Skeletal muscle satellite cell (primary cell): ENCODE results near the gene KIAA1671.

Experiments
- H3K27me3 ChIP-seq: 2 replicates; pipeline ENCODE4 v1.7.0; 2013; ENCODE audit warnings: low read length; ENCODE audit not compliant: control insufficient read depth, insufficient read depth
- H3K36me3 ChIP-seq: 2 replicates; pipeline ENCODE4 v1.7.0; 2013; ENCODE audit warnings: mild to moderate bottlenecking, control low read depth, low read length; ENCODE audit not compliant: insufficient read depth
- H3K4me1 ChIP-seq: 2 replicates; pipeline ENCODE4 v1.7.0; 2013; ENCODE audit warnings: low read length; ENCODE audit not compliant: control insufficient read depth, insufficient read depth
- H3K4me2 ChIP-seq: 2 replicates; pipeline ENCODE4 v1.7.0; 2013; ENCODE audit warnings: mild to moderate bottlenecking, low read length
- H3K4me3 ChIP-seq: 2 replicates; pipeline ENCODE4 v1.7.0; 2013; ENCODE audit warnings: low read length
- H3K9ac ChIP-seq: 2 replicates; pipeline ENCODE4 v1.7.0; 2013; ENCODE audit warnings: mild to moderate bottlenecking, low read depth, low read length, moderate library complexity
- H3K9me3 ChIP-seq: replicated peaks from 2 replicates; pipeline ENCODE4 v1.7.0; 2013; ENCODE audit warnings: mild to moderate bottlenecking, control low read depth, low read length

The KIAA1671 gene

DNA sequence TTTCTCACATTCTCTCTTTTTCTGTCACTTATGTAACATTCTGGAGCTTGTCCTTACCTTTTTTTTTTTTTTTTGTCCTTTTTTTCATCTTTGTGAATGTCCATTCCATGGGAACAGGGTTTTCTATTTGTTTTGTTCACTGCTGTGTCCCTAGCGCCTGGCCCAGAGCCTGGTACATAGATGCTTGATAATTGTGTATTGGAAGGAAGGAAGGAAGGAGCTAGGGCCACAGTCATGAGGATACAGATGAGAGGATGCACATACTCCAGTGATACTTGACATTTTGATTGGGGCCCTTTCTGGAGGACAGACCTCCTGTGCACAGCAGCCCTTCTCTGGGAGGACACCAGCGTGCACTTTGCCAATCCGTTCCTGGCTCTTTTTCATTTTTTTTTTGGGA is 68.9 kb downstream of the KIAA1671 start:
- H3K27me3 ChIP-seq, result peaks cover 18% of the 10 kb centered on the region
- no peak overlapping the region for H3K9ac ChIP-seq
- H3K4me1 ChIP-seq, result peaks cover 10% of the 10 kb centered on the region
- H3K4me3 ChIP-seq, result no peak overlapping the region
- H3K4me2 ChIP-seq, result no peak overlapping the region
- no peaks in the 10 kb centered on the region for H3K36me3 ChIP-seq
- no peaks in the 10 kb centered on the region for H3K9me3 ChIP-seq

DNA sequence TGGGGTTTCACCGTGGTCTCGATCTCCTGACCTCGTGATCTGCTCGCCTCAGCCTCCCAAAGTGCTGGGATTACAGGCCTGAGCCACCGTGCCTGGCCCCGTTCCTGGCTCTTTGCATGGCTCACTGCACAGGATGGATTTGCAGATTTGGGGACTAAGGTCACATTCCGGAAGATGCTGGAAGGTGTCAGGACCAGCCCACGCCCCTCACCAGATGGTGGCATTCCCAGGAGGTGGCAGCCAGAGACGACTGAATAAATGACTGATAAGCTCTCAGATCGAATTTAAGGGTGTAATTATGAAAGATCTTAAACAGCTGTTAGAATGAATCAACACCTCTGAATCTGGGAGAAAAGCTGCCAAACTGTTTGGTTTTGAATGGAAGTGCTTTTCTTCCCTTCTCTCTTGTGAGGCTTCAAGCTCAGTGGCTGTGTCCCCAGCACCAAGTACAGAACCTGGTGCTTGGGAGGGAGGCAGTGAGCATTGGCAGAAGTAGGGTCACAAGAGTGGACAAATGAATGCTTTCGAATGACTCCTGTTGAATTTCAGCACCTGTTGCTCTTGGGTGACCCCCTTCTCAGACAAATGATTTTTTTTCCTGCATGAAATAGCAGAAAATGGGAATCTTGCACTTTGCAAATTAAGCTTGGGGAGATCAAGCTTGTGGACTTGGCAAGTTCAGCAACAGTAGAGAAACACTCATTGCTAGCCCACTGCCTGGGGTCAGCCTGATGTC is 69.6 kb downstream of the KIAA1671 start:
- H3K9ac ChIP-seq, result no peak overlapping the region
- peaks cover 18% of the 10 kb centered on the region for H3K27me3 ChIP-seq
- H3K36me3 ChIP-seq, result no peaks in the 10 kb centered on the region
- peaks cover 16% of the 10 kb centered on the region for H3K4me1 ChIP-seq
- H3K4me2 ChIP-seq, result no peak overlapping the region
- no peaks in the 10 kb centered on the region for H3K9me3 ChIP-seq
- no peak overlapping the region for H3K4me3 ChIP-seq

DNA sequence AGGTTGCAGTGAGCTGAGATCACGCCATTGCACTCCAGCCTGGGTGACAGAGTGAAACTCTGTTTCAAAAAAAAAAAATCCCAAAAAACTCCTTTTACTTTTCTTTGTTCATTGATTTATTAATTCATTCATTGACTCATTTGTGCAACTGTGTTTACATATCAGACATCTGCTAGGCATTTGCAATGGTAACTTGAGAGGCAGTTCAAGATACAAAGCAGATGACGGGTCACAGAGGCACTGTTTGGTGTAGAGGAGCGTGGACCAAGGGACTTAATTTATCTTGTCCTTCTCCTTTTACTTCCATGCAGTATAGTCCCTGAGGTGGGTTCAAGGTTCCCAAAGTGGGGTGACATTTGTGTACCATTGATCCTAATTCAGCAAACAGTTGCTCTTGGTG is 71.4 kb downstream of the KIAA1671 start:
- Histone ChIP-seq H3K9ac (no peak overlapping the region), H3K9me3 (no peaks in the 10 kb centered on the region), H3K4me2 (no peak overlapping the region), H3K4me1 (peaks cover 18% of the 10 kb centered on the region), H3K4me3 (no peak overlapping the region), H3K27me3 (peaks cover 18% of the 10 kb centered on the region), H3K36me3 (no peaks in the 10 kb centered on the region)

DNA sequence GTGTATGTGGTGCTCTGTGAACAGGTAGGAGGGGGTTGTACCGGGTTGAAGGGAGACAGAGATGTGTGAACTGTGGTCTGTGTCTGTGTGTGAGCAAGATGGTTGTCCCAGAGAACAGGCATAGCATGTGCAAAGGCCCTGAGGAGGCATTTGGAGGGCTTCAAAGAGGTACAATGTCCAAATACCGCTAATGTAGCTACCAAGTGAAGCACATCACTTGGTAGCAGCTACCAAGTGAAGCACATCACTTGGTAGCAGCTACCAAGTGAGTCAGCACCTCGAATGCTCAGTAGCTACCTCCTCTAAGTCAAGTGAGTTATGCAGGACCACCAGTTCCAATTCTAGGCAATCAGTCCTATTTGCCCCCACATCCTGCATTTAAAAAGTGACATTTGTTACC is 72.4 kb downstream of the KIAA1671 start:
- H3K4me1 ChIP-seq, result peaks cover 18% of the 10 kb centered on the region

DNA sequence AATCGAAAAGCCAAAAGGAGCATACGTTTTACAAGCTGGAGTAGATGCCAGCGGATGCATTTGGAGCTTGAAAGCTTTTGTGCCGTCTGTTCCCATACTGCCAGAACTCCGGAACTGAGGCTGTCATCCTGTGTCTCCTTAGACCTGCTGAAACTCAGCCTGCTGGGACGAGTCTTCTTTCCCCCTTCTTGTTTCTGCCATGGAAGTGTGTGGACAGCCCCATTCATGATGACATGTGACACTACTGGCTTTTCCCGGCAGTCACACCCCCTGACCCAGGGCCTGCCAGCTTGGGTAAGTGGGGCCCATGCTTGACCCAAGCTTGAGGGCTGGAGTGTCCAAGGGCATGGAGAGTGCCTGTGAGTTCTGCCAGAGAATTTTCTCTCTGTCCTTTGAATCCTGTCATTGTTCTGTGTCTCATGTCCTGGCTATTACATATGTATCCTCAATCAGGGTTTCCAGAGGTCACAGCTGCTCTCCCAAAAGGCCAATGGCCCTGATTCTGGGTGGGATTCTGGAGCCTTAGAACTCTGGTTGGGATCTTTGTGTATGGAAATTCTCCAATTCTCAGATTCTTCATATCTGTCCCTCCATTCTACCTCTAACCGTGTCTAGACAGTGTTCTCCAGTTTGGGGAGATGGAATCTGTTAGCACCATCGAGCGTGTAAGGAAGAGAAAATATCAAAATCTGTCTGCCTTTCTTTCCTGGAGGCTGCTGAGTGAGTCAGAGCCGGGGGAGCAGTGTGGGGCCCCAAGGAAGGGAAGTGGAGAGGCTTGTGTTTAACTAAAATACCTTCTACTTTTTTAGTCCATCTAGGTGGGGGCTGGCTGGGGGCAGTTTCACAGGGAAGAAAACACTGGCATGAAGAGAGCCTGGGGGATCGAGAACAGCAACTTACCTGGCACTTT is 73.2 kb downstream of the KIAA1671 start:
- Histone ChIP-seq H3K9ac (no peak overlapping the region), H3K27me3 (peaks cover 1% of the 10 kb centered on the region), H3K4me1 (peaks cover 18% of the 10 kb centered on the region)

More for the DNA sequence above, 72.4 kb downstream of the KIAA1671 start:
- H3K27me3 ChIP-seq, result peaks cover 10% of the 10 kb centered on the region
- no peak overlapping the region for H3K4me2 ChIP-seq
- H3K4me3 ChIP-seq, result no peak overlapping the region
- H3K36me3 ChIP-seq, result no peaks in the 10 kb centered on the region
- H3K9ac ChIP-seq, result no peak overlapping the region
- H3K9me3 ChIP-seq, result no peaks in the 10 kb centered on the region

DNA sequence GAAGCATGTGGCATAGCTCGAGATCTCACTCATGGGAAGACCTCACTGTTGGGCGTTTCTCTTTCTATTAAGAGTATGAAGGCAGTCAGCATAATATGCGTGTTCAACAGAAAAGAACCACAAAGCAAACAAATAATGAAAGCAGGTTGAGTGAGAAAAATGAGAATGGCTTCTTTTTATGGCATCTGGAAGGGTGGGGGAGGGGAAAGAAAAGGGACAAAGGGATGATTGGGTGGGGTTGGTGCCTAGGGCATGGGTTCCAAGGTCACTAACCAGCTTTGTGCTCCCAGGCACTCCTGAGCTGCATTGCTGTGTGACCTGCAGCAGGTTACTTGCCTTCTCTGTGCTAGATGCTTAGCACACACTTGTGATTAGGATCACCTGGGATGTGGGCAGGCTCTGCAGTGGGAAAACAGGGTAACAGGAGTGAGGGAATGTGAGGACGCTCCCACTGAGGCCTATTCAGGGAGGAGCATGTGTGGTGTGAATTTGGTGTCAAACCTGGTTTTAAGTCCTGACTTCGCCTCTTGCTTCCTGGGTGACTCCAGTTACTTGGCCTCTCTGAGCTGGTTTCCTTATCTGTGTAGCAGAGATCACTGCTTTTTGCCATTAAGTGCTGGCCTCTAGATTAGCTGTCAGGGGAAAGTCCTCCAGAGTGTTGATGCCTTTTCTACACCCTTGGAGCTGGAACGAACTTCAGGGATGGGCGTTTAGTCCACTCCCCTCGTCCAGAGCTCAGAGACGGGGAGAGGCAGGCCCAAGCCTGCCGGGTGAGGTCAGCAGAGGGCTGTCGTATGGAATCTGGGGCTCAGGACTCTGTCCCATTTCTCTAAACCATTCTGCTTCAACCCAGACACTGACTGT is 74.8 kb downstream of the KIAA1671 start:
- H3K9ac ChIP-seq, result no peak overlapping the region
- no peaks in the 10 kb centered on the region for H3K27me3 ChIP-seq
- no peaks in the 10 kb centered on the region for H3K36me3 ChIP-seq
- no peaks in the 10 kb centered on the region for H3K9me3 ChIP-seq
- no peak overlapping the region for H3K4me3 ChIP-seq
- H3K4me2 ChIP-seq, result no peak overlapping the region
- H3K4me1 ChIP-seq, result peaks cover 18% of the 10 kb centered on the region

More for the DNA sequence above, 73.2 kb downstream of the KIAA1671 start:
- Histone ChIP-seq H3K4me2 (peak overlapping the region; percentile 52), H3K4me3 (no peak overlapping the region), H3K36me3 (no peaks in the 10 kb centered on the region), H3K9me3 (no peaks in the 10 kb centered on the region)

DNA sequence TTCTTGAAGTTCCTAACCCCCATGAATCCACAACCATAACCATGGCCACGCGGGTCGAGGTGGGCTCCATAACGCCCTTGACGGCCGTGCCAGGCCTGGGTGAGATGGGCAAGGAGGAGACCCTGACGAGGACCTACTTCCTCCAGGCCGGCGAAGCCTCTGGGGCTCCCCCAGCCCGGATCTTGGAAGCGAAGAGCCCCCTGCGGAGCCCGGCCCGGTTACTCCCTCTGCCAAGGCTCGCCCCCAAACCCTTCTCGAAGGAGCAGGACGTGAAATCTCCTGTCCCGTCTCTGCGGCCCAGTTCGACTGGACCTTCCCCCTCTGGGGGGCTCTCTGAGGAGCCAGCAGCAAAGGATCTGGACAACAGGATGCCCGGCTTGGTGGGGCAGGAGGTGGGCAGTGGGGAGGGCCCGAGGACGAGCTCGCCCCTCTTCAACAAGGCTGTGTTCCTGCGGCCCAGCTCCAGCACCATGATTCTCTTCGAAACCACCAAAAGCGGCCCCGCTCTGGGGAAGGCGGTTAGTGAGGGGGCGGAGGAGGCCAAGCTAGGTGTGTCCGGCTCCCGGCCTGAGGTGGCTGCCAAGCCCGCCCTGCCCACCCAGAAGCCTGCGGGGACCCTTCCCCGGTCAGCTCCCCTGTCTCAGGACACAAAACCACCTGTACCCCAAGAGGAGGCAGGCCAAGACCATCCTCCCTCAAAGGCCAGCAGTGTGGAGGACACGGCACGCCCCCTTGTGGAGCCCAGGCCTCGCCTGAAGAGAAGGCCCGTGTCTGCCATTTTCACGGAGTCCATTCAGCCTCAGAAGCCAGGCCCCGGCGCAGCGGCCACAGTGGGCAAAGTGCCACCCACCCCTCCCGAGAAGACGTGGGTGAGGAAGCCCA is 75.7 kb downstream of the KIAA1671 start:
- no peak overlapping the region for H3K4me3 ChIP-seq
- H3K4me2 ChIP-seq, result peak overlapping the region; percentile 40
- no peaks in the 10 kb centered on the region for H3K27me3 ChIP-seq
- H3K9me3 ChIP-seq, result no peaks in the 10 kb centered on the region
- no peaks in the 10 kb centered on the region for H3K36me3 ChIP-seq
- H3K4me1 ChIP-seq, result peaks cover 18% of the 10 kb centered on the region
- H3K9ac ChIP-seq, result peak overlapping the region; percentile 49

DNA sequence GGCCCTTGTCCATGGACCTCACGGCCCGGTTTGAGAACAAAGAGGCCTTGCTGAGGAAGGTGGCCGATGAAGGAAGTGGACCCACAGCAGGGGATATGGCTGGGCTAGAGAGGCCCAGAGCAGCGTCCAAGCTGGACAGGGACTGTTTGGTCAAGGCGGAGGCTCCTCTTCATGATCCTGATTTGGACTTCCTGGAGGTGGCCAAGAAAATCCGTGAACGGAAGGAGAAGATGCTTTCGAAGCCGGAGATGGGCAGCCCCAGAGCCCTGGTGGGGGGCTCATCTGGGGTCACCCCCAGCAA is 76.3 kb downstream of the KIAA1671 start:
- Histone ChIP-seq H3K27me3 (no peaks in the 10 kb centered on the region), H3K4me3 (no peak overlapping the region), H3K4me2 (peak overlapping the region; percentile 40), H3K9ac (peak overlapping the region; percentile 49), H3K4me1 (peaks cover 18% of the 10 kb centered on the region), H3K9me3 (no peaks in the 10 kb centered on the region), H3K36me3 (no peaks in the 10 kb centered on the region)

DNA sequence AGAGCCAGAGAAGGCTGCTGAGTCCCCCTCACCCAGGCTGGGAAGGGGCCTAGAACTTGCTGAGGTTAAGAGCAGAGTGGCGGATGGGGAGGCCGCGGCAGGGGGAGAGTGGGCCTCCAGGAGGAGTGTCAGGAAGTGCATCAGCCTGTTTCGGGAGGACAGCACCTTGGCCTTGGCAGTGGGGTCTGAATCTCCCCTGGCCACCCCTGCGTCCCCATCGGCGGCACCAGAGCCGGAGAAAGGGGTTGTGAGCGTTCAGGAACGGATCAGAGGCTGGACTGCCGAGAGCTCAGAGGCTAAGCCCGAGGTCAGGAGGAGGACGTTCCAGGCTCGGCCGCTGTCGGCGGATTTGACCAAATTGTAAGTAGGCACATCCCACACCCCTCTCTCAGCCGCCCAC is 76.7 kb downstream of the KIAA1671 start:
- peaks cover 18% of the 10 kb centered on the region for H3K4me1 ChIP-seq
- H3K4me2 ChIP-seq, result no peak overlapping the region
- no peak overlapping the region for H3K4me3 ChIP-seq
- H3K36me3 ChIP-seq, result no peaks in the 10 kb centered on the region
- H3K27me3 ChIP-seq, result no peaks in the 10 kb centered on the region
- no peak overlapping the region for H3K9ac ChIP-seq
- H3K9me3 ChIP-seq, result no peaks in the 10 kb centered on the region

DNA sequence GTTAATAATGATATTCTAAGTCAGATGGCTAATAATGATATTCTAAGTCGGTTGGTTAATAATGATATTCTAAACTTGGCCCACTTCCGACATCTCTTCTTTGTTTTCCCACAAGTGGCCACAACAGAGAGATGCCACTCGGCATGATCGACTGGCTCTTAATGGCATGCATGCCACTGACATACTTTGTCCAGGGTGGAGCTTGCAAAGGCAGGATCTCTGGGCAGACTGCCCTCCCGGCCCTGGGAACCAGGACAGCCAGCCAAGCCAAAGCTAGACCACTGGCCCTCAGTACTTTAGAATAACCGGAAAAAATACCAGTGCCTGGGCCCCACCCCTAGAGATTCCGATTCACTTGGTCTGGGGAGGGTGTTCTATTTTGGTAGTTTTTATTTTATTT is 78.1 kb downstream of the KIAA1671 start:
- no peak overlapping the region for H3K4me3 ChIP-seq
- peaks cover 16% of the 10 kb centered on the region for H3K4me1 ChIP-seq
- no peaks in the 10 kb centered on the region for H3K27me3 ChIP-seq
- H3K9ac ChIP-seq, result no peak overlapping the region
- H3K36me3 ChIP-seq, result no peaks in the 10 kb centered on the region
- H3K9me3 ChIP-seq, result no peaks in the 10 kb centered on the region
- H3K4me2 ChIP-seq, result no peak overlapping the region
